NCI-H1092 treated with DMSO at 0.1 percent for 48 hours (cell line): Measurements from ENCODE around the gene NTM.

Source experiments
- DNase-seq: peaks from one replicate; lab custom pipeline; 2025; lab: John Stamatoyannopoulos, UW

NTM gene

DNA sequence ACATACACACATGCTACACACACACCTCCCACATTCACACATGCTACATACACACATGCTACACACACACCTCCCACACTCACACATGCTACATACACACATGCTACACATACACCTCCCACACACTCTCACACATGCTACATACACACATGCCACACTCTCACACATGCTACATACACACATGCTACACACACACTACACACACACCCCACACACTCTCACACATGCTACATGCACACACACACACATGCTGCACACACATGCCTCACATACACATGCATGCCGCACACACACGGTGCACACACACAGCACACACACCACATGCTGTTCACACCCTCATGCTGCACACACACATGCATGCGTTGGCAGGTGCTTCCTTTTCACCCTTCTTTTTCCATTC is 495.4 kb downstream of the NTM start:
- no peak for DNase-seq

DNA sequence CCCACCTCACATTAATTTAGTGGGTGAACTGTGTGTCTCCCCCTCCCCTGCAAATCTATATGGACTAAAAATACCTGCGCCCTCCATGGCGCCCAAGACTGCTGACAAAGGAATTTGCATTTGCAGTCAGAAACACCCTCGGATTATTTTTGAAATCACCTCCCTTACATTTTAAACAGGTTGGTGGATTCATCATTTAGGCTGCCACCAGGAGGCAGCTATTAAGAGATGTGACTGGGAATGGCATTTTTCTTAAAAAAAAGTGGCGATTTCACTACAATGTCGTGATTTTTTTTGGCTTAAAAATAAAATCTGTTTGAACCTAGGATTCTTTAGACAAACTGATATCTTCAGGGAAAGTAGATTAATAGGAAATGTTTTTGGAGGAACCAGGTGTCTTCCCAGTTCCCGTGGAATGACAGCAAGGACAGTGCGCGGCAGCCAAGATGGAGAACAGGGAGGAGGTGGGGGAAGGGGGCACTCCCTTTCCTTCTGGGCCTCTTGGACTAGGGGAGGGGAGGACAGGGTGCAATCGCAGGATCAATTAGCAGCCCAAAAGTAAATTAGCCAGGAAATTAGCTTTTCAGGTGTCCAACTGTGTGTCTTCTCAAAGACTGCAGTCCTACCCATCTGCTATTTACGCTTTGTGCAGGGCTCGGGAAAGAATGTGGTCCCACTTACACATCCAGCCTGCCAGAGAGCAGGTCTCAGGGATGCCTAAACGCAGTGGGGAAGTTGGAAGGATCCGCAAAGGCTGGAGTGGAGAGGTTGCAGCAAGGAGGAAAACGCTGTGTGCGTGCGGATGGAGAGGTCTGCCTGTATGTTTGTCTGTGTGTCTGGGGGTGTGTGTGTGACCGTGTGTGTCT is 496.4 kb downstream of the NTM start:
- no peak for DNase-seq

DNA sequence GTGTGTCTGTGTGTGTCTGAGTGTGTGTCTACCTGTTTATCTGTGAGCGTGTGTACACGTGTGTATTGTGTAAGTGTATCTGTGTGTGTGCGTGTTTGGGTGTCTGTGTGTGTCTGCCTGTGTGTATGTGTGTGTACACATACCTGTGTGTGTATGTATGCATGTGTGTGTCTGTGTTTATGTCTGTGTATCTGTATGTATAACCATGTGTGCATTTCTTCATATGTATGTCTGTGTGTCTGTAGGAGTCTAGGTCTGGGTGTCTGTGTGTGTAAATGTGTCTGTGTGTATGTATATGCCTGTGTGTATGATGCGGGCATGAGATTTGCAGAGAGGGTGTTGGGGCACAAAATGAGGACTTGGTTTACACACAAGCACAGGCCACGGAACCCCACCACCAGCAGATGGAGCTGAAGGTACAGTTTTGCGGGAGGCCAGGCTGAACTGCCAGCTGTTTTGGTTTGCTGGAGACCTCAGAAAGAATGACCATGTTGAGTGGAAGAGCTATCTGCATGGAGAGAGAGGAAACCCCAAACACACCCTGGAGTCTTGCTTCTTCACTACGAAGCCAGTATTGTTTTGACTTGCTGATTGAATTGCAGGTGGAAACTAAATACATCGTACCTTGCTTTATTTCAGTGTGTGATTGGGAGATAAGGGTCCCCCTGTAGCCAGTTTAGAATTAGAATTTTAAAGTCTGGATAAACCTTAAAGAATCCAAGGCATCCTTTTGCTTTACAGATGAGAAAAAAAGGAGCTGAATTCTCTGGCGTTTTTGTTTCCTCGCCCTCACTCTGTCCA is 497.2 kb downstream of the NTM start:
- peak; percentile 77 for DNase-seq

DNA sequence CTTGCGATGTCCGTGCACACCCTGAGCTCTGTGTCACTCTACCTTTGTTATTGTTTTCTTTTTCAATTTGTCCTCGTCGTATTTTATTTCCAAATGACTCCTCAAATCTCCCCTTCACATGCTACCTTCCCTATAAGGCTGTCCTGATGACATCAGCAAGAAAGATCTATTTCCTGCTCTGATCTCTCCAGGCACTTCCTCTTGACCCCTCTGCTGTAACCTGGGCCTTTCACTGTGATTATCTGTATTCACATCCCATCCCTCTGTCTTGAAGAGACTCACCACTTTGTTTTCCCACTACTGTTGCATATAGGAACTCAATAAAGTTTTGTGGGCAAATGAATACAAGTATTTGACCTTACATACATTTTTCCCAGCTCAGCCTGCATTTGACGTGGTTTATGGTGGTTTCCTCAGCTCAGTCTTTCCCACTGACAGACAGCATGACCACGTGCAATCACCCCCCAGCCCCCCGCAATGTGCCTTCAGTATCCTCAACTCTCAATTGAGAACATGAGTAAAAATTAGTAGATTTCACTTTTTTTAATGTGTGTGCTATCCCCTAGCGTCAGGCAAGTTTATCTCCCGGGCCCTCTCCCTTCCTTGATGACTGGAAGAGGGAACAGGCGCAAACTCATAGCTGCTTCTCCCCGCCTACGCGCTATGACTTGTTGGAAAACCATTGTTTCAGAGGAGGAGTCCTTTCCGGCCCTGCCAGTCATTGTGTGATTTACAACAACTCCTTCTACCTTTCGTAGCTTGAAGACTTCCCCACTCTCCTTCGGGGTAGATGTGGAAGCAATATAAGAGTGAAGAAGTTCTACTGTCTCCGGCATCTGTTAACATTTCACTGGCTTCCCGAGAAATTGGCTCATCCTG is 498.5 kb downstream of the NTM start:
- no peak for DNase-seq

DNA sequence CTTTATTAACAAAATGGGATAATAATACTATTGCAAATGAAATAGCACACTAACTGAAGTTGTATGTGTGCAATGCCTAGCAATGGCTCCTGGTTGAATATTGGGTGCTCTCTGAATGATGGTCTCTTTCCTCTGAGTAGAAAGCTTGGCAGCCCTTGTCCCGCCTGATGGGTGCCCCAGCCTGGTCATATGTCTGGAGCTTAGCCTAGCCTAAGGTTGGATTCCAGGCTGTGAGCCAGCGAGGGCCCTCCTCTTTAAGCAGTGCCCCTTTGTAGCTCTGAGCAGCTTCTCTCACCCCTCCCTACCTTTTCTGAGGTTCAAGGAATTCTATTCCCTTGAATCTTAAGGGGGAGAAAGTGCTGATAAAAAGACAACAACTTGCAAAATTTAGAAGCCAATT is 499.9 kb downstream of the NTM start:
- no peak for DNase-seq

DNA sequence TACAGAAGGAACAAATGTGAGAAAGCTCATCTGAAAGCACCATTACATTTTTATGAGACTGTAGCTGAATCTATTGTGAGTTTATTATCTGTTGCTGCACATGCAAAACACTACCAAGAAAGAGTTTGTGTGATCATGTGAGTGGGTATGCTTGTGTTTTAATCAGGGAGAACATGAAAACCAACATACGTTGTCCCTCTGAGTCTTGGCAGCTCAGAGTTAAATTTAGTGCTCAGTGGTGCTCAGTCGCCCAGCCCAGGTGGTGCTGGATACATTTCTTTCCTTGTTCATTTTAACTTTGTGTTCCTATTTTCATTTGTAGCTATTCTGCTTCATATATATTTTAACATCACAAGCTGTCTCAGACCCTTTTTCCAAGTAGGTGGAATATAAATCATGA is 500.6 kb downstream of the NTM start:
- DNase-seq, result no peak

DNA sequence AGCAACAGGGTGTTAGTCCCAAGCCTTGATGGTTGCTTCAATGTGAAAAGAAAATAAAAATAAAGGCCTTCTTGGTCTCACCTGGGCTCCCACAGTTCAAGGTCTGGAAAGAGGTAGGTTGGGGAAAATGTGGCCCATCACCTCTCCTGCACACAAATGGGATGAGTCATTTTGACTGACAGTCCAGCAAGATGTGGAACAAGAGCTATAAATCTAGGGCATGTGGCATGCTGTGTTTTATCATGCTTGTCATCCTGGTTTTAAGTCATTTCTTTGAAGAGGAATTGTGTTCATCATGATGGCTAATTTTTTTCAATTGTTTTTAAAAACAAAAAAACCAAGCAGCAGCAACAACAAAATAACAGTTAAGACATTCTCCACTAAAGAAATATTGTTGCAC is 503.7 kb downstream of the NTM start:
- no peak for DNase-seq

DNA sequence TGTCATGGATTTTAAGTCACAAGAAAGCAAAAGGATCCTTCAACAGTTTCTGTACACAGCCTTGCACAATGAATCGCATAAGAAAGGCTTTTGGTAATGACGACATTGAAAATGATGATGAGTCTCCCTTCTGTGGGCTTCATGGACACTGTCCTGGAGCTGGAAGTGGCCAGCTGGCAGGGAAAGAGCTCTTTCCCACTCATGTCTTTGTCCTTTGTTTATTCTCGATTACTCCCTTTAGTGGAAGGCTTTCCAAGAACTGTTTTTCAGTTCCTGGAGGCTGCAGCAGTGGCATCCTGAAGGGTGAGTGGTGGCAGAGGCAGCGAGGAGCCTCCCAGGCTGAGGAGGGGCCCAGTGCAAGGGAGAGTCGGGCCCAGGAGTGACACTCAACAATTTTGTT is 505.2 kb downstream of the NTM start:
- no peak for DNase-seq

DNA sequence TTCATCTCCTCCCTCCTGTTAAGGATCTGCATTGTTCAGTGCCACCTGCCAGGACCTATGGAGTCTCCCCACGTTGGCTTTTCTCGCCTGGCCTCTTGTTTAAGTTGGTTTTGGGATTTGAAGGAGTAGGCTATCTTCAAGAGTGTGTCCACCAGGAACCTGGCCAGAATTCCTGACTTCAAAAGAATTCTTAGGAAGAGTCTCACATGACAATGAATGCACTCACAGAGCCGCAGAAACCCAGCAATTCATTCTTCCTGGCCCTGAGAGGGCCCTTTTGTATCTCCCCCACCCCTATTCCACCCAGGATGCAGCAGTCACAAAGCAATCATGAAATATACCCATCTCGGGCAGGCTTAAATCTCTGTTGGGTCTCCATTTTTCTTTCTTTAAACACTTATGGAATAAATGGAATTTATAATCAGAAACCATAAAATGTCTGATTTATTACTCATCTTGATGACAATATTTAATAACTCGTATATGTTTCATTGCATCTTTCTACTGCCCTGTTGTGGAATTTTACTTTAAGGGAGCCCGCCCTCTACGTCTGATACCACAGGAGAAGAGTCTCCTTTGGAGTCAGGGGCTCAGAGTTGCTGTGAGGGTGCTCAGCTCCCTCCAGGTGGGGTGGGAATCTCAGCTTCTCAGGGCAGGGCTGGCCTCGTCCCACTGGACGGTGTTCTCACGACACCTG is 507.0 kb downstream of the NTM start:
- DNase-seq, result no peak

DNA sequence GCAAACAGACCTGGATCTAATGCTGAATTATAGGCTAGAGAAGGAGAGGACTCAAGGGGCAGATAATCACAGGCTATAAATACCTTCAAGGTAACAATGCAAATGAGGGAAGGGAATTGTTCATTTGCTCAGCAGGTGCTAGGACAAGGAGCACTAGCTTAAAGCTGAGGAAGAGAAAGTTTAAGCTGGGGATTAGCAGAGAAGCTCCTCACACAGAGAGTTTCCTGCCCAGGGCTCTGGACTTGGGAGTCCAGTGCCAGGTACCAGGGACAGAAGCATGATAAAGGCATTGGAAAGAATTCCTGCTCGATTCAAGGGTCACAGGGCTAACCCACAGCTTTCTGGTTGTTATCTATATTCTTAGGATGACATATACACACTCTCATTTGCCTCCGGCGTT is 509.9 kb downstream of the NTM start:
- DNase-seq, result no peak

DNA sequence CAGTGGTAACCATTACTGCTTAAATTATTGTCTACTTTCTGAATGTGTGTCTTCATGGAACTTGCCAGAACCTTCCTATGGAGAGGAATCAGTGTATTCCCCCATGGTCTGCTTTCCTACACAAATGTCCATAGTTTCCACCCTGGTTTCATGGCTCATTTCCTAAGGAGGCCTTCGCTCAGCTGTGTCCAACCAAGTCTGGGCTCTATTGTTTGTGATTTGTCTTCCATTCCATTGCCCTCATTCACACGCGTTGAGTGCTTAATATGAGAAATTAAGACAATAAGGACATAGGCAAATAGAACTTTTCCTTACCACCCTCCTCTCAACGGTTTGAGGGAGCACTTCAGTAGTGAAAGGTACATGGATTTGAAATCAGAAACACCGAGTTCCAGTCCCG is 510.6 kb downstream of the NTM start:
- DNase-seq, result no peak

DNA sequence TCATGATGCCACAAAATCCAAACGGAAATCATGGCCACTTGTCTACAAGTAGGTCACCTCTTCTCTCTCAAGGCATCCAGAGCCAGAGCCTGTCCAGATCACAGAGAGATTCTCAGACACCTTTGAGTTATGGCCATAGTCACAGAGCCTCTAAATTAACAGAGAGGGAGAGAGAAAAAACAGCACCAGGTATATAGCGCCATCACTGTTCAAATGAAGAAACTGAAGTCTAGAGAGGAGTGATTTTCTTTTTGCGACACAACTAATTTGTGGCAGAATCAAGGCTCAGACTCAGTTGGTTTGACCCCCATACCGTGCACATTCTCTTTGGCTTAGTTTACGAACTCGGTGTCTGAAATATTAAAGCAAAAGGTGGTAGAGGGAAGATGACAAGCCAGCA is 512.9 kb downstream of the NTM start:
- DNase-seq, result no peak

DNA sequence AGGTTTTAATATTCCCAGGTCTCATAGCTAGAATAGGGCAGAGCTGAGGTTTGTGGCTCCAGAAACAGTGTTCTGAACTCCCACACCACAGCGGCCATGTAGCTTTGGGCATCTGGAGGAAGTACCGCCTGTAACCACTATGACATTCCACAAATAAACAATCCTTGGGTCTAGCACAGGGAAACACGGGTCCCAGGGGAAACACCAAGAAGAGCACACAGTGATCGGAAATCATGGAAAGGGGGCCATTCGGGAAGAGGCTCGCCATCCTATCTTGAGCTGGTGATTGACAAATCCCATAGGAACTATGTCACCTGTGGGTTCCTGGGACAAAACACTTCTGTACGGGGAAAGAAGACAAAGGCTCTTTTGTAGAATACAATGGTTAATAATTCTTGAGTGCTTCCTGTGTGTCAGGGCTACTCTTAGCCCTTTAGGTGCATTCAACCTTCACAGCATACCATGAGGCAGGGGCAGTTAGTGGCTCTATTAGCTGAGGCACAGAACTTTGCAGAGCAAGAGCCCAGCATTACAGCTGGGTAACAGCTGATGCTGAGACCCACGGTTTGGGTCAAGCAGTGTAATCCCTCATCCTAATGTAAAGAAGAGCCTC is 514.2 kb downstream of the NTM start:
- no peak for DNase-seq

DNA sequence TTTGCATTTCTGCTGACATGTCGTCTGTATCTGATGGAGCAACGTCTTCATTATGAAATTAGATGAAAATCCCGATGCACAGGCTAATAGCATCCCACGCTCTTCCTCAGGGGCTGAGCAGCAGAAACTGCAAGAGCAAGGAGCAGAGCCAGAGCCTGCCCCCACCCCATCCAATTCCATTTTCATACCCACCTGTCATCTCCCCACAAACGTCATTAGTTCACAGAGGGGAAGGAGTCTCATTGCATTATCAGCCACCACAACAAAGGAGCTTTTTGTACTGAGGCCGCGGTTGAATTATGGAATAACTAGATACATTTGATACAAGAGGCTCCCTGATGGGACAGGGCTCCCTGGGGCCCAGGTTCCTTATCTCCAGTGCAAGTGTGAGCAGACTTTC is 515.0 kb downstream of the NTM start:
- no peak for DNase-seq

DNA sequence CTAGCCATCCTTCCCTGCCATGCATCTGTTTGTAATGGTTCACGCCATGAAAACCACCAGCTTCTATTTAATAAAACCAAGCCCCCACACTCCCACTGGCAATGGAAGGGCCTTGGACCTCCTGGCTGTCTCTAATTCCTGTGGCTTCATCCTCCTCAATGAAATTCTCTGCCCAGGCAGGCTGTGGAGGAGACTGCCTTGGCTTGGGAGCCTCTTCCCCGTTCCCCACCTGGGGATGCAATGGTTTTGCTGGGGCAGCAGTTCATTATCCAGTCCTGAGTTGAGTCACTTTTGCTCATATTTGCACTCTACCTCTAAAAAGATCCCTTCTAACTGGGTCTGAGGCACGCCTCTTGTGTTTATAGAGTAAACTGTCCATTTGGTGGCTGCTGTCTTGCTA is 515.8 kb downstream of the NTM start:
- DNase-seq, result no peak

DNA sequence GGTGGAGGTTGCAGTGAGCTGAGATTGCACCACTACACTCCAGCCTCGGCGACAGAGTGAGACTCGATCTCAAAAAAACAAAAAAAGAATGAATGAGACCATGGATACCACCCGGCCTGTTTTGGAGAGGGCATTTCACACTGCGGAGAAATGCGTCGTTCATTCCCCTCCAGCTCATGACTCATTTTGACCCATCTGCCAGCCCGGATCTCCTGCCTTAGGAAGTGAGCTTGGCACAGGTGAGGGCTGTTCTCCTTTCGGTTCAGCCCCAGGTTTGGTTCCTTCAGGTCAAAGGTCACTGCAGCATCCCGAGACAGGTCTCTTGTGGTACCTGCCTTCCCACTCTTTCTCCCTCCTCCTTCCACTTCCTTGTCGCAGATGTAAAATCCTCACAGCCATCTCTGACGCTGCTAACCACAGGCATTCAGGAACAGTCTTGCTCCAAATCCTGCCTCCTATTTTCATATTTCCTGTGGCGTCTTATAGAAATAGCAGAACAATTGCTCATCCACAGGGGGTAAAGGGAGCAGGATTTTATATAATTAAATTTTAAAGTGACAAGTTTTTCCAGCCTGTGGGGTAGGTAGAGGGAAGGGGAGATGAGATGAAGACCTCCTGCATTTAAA is 517.9 kb downstream of the NTM start:
- no peak for DNase-seq

DNA sequence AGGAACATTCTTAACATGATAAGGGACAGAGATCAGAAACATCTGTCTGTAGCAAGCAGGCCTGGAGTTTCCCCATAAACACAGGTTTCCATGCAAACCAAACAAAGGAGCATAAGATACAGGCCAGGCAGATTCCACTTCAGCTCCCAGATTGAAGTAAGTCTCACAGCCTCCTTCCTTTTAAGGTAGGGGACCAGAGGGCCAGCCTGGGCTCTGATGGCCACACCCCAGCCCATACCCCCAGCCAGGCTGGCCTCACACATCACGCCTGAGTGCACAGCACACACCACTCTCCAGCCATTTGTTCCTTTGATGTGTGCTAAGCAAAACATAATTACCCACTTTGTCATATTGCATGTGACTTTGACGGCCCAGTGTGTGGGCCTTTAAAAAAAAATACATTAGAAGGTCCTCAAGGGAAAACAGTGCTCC is 518.7 kb downstream of the NTM start:
- peak; percentile 19 for DNase-seq

DNA sequence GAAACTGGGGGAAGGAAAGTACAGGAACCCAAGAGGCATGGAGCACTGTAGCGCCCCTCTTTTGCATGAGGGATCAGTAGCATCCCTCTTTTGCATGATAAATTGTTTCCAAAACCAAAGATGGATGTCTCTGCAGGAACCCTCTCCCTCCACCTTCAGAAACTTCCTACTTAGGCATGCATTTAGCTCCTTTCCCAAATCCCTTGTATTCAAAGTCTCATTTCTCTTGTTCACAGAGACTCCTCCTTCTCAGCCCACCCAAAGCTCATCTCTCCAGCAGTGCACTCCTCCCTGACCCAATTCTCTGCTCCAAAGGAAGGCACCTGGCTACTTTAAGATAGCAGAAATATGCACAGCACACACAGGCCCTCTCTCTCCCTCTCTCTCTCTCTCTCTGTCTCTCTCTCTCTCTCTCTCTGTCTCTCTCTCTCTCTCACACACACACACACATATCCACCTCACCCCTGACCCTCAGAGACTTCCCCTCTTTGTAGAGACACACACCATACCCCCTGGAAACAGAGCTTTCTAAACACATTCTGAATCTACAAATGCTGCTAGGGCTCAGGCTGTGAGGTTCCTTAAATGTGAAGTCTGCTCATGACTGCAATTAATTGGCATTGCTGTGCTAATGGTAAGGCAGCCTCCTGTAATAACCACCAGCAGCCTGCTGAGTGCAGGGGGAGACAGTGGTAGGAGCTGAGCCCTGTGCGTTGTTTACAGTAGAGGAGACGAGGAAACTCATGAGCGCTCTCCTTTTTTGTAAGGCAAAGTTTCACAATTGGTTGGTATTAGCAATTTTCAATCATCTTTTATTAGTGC is 519.6 kb downstream of the NTM start:
- DNase-seq, result no peak

DNA sequence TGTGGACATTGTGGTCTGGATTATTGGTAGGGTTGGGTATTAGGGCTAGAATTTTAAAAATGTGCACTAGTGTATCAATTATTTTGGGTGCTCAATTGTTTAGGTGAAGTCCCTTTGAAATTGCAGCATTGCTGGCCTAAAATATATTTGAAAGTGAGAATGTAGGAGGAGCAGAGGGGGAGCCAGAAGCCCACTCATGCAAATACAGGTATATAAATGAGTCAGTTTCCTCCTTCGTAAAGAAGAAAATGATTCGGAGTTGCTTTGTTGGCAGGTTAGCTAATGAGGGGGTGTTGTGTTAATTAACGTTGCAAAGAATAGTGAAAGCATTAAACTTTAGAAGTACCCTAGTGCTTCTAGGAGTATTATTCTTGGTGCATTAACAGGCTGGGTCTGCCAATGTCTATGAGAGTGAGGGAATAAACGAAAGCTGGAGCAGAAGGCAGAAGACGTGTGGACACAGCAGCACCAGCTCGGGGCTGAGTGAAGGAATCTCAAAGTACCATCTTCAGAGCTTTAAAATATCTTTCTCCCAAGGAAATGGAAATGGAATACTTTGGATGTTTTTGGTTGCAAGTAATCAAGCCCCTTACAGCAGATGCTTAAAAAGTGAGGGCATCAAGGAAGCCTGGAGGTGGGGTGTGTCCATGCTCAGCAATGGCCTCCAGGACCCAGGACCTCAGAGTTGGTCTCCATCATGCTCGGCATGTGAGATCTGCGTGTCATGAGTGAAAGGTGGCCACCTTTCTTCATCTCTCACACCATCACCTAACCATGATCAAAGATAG is 522.9 kb downstream of the NTM start:
- no peak for DNase-seq
